HG02970 (cell line): ENCODE results near the gene CACNA1B.

Source experiments
- ATAC-seq: cut with Tn5 transposase; IDR thresholded peaks from one replicate; pipeline ENCODE4 v1.9.1; 2021; ENCODE audit warnings: mild to moderate bottlenecking, moderate library complexity, moderate number of reproducible peaks; ENCODE audit not compliant: unreplicated experiment, low FRiP score

The CACNA1B gene

GRCh38 chr9:138024831-138025291, 147.3 kb downstream of the CACNA1B start:
- no peak for ATAC-seq

GRCh38 chr9:138025417-138025816, 147.8 kb downstream of the CACNA1B start:
- no peak for ATAC-seq

- no peak for ATAC-seq
These were observed 148.3 kb downstream of the CACNA1B start for GRCh38 chr9:138025908-138026307.

GRCh38 chr9:138028596-138028995, 151.0 kb downstream of the CACNA1B start:
- ATAC-seq: no peak

- no peak for ATAC-seq
These were observed 153.6 kb downstream of the CACNA1B start for GRCh38 chr9:138031186-138031585.

GRCh38 chr9:138033950-138034349, 156.4 kb downstream of the CACNA1B start:
- ATAC-seq: no peak

GRCh38 chr9:138037140-138037539, 159.6 kb downstream of the CACNA1B start:
- no peak for ATAC-seq

GRCh38 chr9:138038244-138038671, 160.7 kb downstream of the CACNA1B start:
- ATAC-seq: no peak

- no peak for ATAC-seq
These were observed 163.2 kb downstream of the CACNA1B start for GRCh38 chr9:138040446-138041430.

- no peak for ATAC-seq
These were observed 164.6 kb downstream of the CACNA1B start for GRCh38 chr9:138042146-138042545.

GRCh38 chr9:138042640-138043039, 165.1 kb downstream of the CACNA1B start:
- ATAC-seq: no peak

GRCh38 chr9:138043061-138043410, 165.5 kb downstream of the CACNA1B start:
- no peak for ATAC-seq

- no peak for ATAC-seq
These were observed 166.1 kb downstream of the CACNA1B start for GRCh38 chr9:138043411-138044345.

GRCh38 chr9:138044485-138045383, 167.2 kb downstream of the CACNA1B start:
- no peak for ATAC-seq

- no peak for ATAC-seq
These were observed 168.2 kb downstream of the CACNA1B start for GRCh38 chr9:138045541-138046490.

- ATAC-seq: no peak
These were observed 169.2 kb downstream of the CACNA1B start for GRCh38 chr9:138046641-138047301.

GRCh38 chr9:138047469-138048040, 170.0 kb downstream of the CACNA1B start:
- no peak for ATAC-seq

- no peak for ATAC-seq
These were observed 170.6 kb downstream of the CACNA1B start for GRCh38 chr9:138048184-138048583.
